ENCODE measurements around the gene PPP2R2D. TPM values are rescaled to one million over a fixed set of nuclear protein-coding genes. Genes with fewer than 3 reads are reported as not detected.

The PPP2R2D gene
- total RNA-seq, 2 donors from 2014 or later, result 23.8 to 30.6 TPM

DNA sequence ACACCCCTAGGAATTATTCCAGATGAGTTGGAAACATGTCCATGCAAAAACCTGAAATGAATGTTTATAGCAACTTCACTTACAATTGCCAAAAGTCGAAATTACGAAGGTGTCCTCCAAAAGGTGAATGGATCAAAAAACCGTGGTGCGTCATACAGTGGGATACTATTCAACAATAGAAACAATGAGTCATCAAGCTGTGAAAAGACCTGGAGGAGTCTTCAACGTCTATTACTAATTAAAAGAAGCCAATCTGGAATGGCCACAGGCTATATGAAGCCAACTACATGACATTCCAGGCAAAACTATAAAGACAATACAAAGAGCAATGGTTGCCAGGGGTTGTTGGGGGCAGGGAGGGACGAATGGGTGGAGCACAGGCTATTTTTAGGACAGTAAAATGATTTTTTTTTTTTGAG lies 12.6 kb upstream of the PPP2R2D start:
- no peak for DNase-seq (ENCODE audit: low spot score)
- Histone ChIP-seq H3K9me3 (no peaks in the 10 kb centered on the region), H3K27me3 (no peaks in the 10 kb centered on the region), H3K4me1 (peaks cover 0 to 7% of the 10 kb centered on the region in 2 donors), H3K36me3 (no peaks in the 10 kb centered on the region), H3K27ac (no peak overlapping the region), H3K4me3 (no peak overlapping the region)
- TF ChIP-seq, protein P1, sequence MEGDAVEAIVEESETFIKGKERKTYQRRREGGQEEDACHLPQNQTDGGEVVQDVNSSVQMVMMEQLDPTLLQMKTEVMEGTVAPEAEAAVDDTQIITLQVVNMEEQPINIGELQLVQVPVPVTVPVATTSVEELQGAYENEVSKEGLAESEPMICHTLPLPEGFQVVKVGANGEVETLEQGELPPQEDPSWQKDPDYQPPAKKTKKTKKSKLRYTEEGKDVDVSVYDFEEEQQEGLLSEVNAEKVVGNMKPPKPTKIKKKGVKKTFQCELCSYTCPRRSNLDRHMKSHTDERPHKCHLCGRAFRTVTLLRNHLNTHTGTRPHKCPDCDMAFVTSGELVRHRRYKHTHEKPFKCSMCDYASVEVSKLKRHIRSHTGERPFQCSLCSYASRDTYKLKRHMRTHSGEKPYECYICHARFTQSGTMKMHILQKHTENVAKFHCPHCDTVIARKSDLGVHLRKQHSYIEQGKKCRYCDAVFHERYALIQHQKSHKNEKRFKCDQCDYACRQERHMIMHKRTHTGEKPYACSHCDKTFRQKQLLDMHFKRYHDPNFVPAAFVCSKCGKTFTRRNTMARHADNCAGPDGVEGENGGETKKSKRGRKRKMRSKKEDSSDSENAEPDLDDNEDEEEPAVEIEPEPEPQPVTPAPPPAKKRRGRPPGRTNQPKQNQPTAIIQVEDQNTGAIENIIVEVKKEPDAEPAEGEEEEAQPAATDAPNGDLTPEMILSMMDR (IDR thresholded peaks at IDR 0.05), result no peak

GRCh38 chr10:131889755-131890154 lies 11.1 kb upstream of the PPP2R2D start:
- Histone ChIP-seq H3K27me3 (no peaks in the 10 kb centered on the region), H3K4me1 (peaks cover 0 to 7% of the 10 kb centered on the region in 2 donors)

GRCh38 chr10:131890276-131891195 lies 10.3 kb upstream of the PPP2R2D start:
- no peak for DNase-seq (ENCODE audit: low spot score)
- no peaks in the 10 kb centered on the region for H3K27me3 ChIP-seq

More at GRCh38 chr10:131889755-131890154, 11.1 kb upstream of the PPP2R2D start:
- TF ChIP-seq, protein P1 (IDR thresholded peaks at IDR 0.05), result no peak
- no peaks in the 10 kb centered on the region for H3K36me3 ChIP-seq
- H3K9me3 ChIP-seq, result no peaks in the 10 kb centered on the region
- no peak overlapping the region for H3K4me3 ChIP-seq
- no peak overlapping the region for H3K27ac ChIP-seq
- no peak for DNase-seq (ENCODE audit: low spot score)

GRCh38 chr10:131891196-131891928 lies 9.4 kb upstream of the PPP2R2D start:
- no peaks in the 10 kb centered on the region for H3K36me3 ChIP-seq
- no peaks in the 10 kb centered on the region for H3K4me1 ChIP-seq
- no peak overlapping the region for H3K4me3 ChIP-seq
- no peak overlapping the region for H3K27ac ChIP-seq
- no peaks in the 10 kb centered on the region for H3K27me3 ChIP-seq
- TF ChIP-seq, protein P1 (IDR thresholded peaks at IDR 0.05), result no peak
- H3K9me3 ChIP-seq, result no peaks in the 10 kb centered on the region
- DNase-seq (ENCODE audit: low spot score), result no peak

More at GRCh38 chr10:131890276-131891195, 10.3 kb upstream of the PPP2R2D start:
- no peaks in the 10 kb centered on the region for H3K9me3 ChIP-seq
- H3K4me1 ChIP-seq, result peaks cover 0 to 2% of the 10 kb centered on the region in 2 donors
- H3K36me3 ChIP-seq, result no peaks in the 10 kb centered on the region
- TF ChIP-seq, protein P1 (IDR thresholded peaks at IDR 0.05), result no peak
- no peak overlapping the region for H3K4me3 ChIP-seq
- no peak overlapping the region for H3K27ac ChIP-seq

DNA sequence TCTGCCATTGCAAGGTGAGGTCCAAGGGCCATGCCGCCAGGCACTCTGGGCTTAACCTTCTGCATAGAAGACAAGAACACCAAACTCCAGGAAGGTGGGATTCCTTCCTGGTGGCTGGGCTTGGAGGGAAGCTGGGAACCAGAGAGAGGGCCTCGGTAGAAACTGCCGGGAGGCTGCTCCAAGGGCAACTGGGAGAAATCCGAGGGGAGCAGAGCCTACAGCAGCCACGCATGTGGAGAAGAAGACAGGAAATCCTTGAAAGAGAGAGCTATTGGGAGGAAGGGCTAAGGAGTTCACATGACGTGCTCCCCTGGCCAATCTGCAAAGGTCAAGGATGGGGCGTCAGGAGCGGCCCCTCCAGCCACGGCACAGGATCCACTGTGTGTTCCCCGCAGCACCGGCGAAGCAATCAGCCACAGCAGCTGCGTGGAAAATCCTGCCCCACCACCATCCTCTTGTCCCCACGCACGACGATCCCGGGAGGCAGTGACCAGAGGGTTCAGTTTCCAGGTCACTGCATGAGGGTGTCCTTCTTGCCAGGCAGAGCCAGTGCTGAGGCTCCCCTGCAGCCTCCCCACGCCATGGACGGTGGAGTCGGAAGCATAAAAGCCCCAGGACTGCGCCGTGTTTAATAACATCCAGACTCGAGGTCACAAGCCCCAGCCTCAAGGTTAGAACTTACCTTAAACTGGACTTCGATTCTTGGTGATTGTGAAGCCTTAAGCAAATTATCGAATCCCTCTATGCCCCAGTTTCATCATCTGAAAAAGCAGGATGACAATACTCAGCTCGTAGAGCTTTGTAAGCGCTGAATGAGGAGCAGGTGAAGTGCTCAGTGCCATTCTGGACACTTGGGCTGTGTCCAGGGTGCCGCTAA lies 8.6 kb upstream of the PPP2R2D start:
- H3K36me3 ChIP-seq, result no peaks in the 10 kb centered on the region
- TF ChIP-seq, protein P1 (IDR thresholded peaks at IDR 0.05), result no peak
- no peaks in the 10 kb centered on the region for H3K9me3 ChIP-seq
- H3K27ac ChIP-seq, result no peak overlapping the region
- DNase-seq (ENCODE audit: low spot score), result no peak
- no peaks in the 10 kb centered on the region for H3K27me3 ChIP-seq
- no peak overlapping the region for H3K4me3 ChIP-seq
- H3K4me1 ChIP-seq, result no peaks in the 10 kb centered on the region
